Stimulated activated naive B cell treated with anti-CD40 and anti-IgM and Interleukin-4, amounts not matched to agents 10 μg/mL and 1 μg/mL and 100 μg/mL, for 72 hours (primary cell): ENCODE measurements around the gene ROBO2.

Experiments
- ATAC-seq, 2 donors: fragments of 150-1000 bp; cut with Tn5 transposase; replicated peaks; 2 replicates each; pipeline ENCODE4 v1.10.0; 2021; ENCODE audit warnings: moderate library complexity in 1 of 2
- DNase-seq: peaks from one replicate; pipeline ENCODE4 v3.0.0; 2021
- H3K27ac Mint-ChIP-seq: one replicate; pipeline ENCODE4 v1.8.0; 2022; ENCODE audit warnings: mild to moderate bottlenecking, mixed read lengths
- H3K27me3 Mint-ChIP-seq, 2 donors: one replicate each; pipeline ENCODE4 v1.8.0; 2022; ENCODE audit warnings: mixed read lengths in 2 of 2
- H3K36me3 Mint-ChIP-seq, 2 donors: one replicate each; pipeline ENCODE4 v1.8.0; 2022; ENCODE audit warnings: mixed read lengths in 2 of 2, mild to moderate bottlenecking in 1 of 2
- H3K4me1 Mint-ChIP-seq, 2 donors: one replicate each; pipeline ENCODE4 v1.8.0; 2022; ENCODE audit warnings: mixed read lengths in 2 of 2, mild to moderate bottlenecking in 1 of 2
- H3K4me3 Mint-ChIP-seq, 2 donors: one replicate each; pipeline ENCODE4 v1.8.0; 2022; ENCODE audit warnings: mild to moderate bottlenecking in 2 of 2, mixed read lengths in 2 of 2, moderate library complexity in 1 of 2
- H3K9me3 Mint-ChIP-seq, 2 donors: one replicate each; pipeline ENCODE4 v1.8.0; 2022; ENCODE audit warnings: mixed read lengths in 2 of 2, mild to moderate bottlenecking in 1 of 2

Gene ROBO2

GRCh38 chr3:77345009-77345408 lies 305.1 kb downstream of the ROBO2 start:
- Mint-ChIP-seq H3K4me3 (no peak overlapping the region), H3K27ac (no peak overlapping the region), H3K9me3 (peaks cover 2 to 4% of the 10 kb centered on the region in 2 donors), H3K4me1 (no peaks in the 10 kb centered on the region), H3K27me3 (no peaks in the 10 kb centered on the region), H3K36me3 (no peaks in the 10 kb centered on the region)
- ATAC-seq (no peak), DNase-seq (no peak)

GRCh38 chr3:77348244-77348855 lies 308.5 kb downstream of the ROBO2 start:
- no peak overlapping the region for H3K4me3 Mint-ChIP-seq
- H3K36me3 Mint-ChIP-seq = no peaks in the 10 kb centered on the region
- no peak for DNase-seq
- ATAC-seq = no peak
- no peaks in the 10 kb centered on the region for H3K4me1 Mint-ChIP-seq
- no peak overlapping the region for H3K27ac Mint-ChIP-seq
- H3K9me3 Mint-ChIP-seq = peaks cover 3 to 7% of the 10 kb centered on the region in 2 donors
- H3K27me3 Mint-ChIP-seq = no peaks in the 10 kb centered on the region

- no peak overlapping the region for H3K4me3 Mint-ChIP-seq
- ATAC-seq = no peak
- no peak overlapping the region for H3K27ac Mint-ChIP-seq
- no peaks in the 10 kb centered on the region for H3K27me3 Mint-ChIP-seq
- peaks cover 3 to 6% of the 10 kb centered on the region in 2 donors for H3K9me3 Mint-ChIP-seq
- DNase-seq = no peak
- H3K4me1 Mint-ChIP-seq = no peaks in the 10 kb centered on the region
- no peaks in the 10 kb centered on the region for H3K36me3 Mint-ChIP-seq
Measured at GRCh38 chr3:77354958-77355357, 315.1 kb downstream of the ROBO2 start.

GRCh38 chr3:77362936-77363335 lies 323.0 kb downstream of the ROBO2 start:
- ATAC-seq = no peak
- Mint-ChIP-seq H3K9me3 (peaks cover 1 to 3% of the 10 kb centered on the region in 2 donors), H3K36me3 (no peaks in the 10 kb centered on the region), H3K27ac (no peak overlapping the region), H3K27me3 (no peaks in the 10 kb centered on the region), H3K4me1 (no peaks in the 10 kb centered on the region), H3K4me3 (no peak overlapping the region)
- DNase-seq = no peak

GRCh38 chr3:77365152-77365551 lies 325.3 kb downstream of the ROBO2 start:
- Mint-ChIP-seq H3K36me3 (no peaks in the 10 kb centered on the region), H3K9me3 (peaks cover 1 to 3% of the 10 kb centered on the region in 2 donors), H3K4me1 (no peaks in the 10 kb centered on the region), H3K4me3 (no peak overlapping the region), H3K27ac (no peak overlapping the region), H3K27me3 (no peaks in the 10 kb centered on the region)
- ATAC-seq (no peak), DNase-seq (no peak)

DNA sequence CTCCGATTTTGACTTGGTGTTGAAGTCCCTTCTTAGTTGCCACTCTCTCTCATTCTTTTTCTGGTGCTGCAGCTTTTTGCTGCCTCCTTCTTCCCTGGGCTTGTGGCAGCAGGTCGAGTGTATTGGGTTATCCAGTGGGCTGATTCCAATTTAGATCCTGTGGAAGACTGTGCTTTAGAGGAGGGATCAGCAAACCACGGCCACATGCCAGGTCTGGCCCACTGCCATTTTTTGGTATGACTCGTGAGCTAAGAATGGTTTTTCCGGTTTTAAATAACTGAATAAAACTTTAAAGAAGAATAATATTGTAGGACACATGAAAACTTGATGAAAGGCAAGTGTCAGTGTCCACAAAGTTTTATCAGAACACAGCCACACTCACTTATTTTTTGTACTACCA lies 330.5 kb downstream of the ROBO2 start:
- Mint-ChIP-seq H3K9me3 (peaks cover 0 to 1% of the 10 kb centered on the region in 2 donors), H3K27ac (no peak overlapping the region), H3K4me1 (no peaks in the 10 kb centered on the region), H3K27me3 (no peaks in the 10 kb centered on the region), H3K4me3 (no peak overlapping the region), H3K36me3 (no peaks in the 10 kb centered on the region)
- ATAC-seq (no peak), DNase-seq (no peak)

GRCh38 chr3:77372018-77372417 lies 332.1 kb downstream of the ROBO2 start:
- no peak for ATAC-seq
- Mint-ChIP-seq H3K4me1 (no peaks in the 10 kb centered on the region), H3K9me3 (no peaks in the 10 kb centered on the region), H3K27me3 (no peaks in the 10 kb centered on the region), H3K36me3 (no peaks in the 10 kb centered on the region), H3K27ac (no peak overlapping the region), H3K4me3 (no peak overlapping the region)
- no peak for DNase-seq

- no peak overlapping the region for H3K27ac Mint-ChIP-seq
- H3K9me3 Mint-ChIP-seq = no peaks in the 10 kb centered on the region
- DNase-seq (no peak), ATAC-seq (no peak)
- no peaks in the 10 kb centered on the region for H3K4me1 Mint-ChIP-seq
- no peaks in the 10 kb centered on the region for H3K27me3 Mint-ChIP-seq
- H3K4me3 Mint-ChIP-seq = no peak overlapping the region
- no peaks in the 10 kb centered on the region for H3K36me3 Mint-ChIP-seq
Measured at GRCh38 chr3:77372634-77373346, 332.9 kb downstream of the ROBO2 start.

DNA sequence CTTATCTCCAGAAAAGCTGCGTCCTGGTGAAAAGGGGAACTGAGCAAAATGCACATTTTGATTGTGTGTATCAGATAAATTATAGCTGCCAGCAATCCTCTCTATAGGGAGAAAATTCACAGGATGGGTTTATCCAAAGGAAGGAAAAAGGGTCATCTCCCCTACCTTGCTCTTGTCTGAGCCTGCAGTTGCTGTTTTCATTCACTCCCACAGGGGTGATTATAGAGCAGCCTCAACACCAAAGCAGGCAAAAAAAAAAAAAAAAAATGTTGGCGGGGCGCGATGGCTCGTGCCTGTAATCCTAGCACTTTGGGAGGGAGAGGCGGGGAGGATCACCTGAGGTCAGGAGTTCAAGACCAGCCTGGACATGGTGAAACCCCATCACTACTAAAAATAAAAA lies 333.7 kb downstream of the ROBO2 start:
- H3K27ac Mint-ChIP-seq = no peak overlapping the region
- H3K4me3 Mint-ChIP-seq = no peak overlapping the region
- no peaks in the 10 kb centered on the region for H3K4me1 Mint-ChIP-seq
- no peaks in the 10 kb centered on the region for H3K27me3 Mint-ChIP-seq
- no peaks in the 10 kb centered on the region for H3K9me3 Mint-ChIP-seq
- no peaks in the 10 kb centered on the region for H3K36me3 Mint-ChIP-seq
- no peak for ATAC-seq
- DNase-seq = no peak

DNA sequence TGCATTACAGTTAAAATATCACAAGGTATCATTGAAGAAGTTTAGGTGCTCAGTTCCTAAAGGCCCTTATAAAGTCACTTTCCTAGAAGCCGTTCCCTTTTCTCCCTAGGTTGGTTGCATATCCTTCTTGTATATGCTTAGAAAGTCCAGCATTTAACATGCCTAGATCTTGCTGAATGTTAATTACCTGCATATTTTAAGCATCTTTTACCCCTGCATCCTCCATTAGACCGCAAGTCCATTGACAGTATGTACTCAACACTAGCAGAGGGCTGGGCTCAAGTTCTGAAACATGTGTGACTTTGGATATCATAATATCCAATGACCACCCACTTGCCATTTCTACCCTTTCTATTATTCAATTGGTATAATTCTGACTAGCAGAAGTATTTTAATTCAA lies 336.6 kb downstream of the ROBO2 start:
- Mint-ChIP-seq H3K27me3 (no peaks in the 10 kb centered on the region), H3K9me3 (peaks cover 2 to 4% of the 10 kb centered on the region in 2 donors), H3K36me3 (no peaks in the 10 kb centered on the region), H3K4me1 (no peaks in the 10 kb centered on the region), H3K27ac (no peak overlapping the region), H3K4me3 (no peak overlapping the region)
- no peak for DNase-seq
- no peak for ATAC-seq

DNA sequence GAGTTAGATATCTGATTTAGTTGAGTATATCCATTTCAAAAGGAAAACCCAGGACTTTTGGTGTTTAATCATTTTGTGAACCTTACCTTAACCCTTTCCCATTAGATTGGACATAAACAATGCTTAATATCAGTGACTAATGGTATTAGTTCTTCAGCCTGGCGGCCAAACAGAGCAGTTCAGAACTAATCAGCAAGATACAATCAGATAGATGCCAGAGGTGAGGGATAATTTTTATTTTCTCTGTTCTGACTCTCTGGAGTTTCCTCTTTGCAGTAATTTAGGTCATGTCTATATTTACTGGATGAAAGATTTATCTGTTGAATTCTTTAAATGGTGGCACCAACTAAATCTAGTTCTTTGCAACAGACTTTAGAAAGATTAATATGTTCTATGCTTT lies 337.8 kb downstream of the ROBO2 start:
- Mint-ChIP-seq H3K9me3 (peaks cover 4 to 6% of the 10 kb centered on the region in 2 donors), H3K27ac (no peak overlapping the region), H3K36me3 (no peaks in the 10 kb centered on the region), H3K4me3 (no peak overlapping the region), H3K4me1 (no peaks in the 10 kb centered on the region), H3K27me3 (no peaks in the 10 kb centered on the region)
- DNase-seq (no peak), ATAC-seq (no peak)

- no peaks in the 10 kb centered on the region for H3K36me3 Mint-ChIP-seq
- peaks cover 4 to 6% of the 10 kb centered on the region in 2 donors for H3K9me3 Mint-ChIP-seq
- ATAC-seq (no peak), DNase-seq (no peak)
- H3K4me3 Mint-ChIP-seq = no peak overlapping the region
- no peak overlapping the region for H3K27ac Mint-ChIP-seq
- H3K27me3 Mint-ChIP-seq = no peaks in the 10 kb centered on the region
- no peaks in the 10 kb centered on the region for H3K4me1 Mint-ChIP-seq
Measured at GRCh38 chr3:77380136-77380535, 340.2 kb downstream of the ROBO2 start.

DNA sequence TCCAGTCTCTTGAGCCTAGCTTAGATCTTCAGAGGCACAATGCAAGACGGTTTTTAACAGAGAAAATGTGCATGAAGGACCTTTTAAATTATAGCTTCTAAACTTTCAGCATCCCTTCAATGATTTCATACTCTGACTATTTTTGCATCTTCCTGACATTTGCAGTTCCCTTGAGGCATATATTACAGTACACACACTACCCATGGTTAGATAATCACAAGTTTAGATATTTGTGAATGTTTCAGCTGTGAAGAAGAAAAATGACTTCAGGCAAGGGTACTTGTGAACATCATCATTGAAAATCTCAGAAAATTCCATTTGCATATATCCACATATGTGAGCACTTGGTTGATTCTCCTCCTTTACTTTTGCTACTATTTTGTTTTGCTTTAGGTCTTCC lies 341.5 kb downstream of the ROBO2 start:
- Mint-ChIP-seq H3K36me3 (no peaks in the 10 kb centered on the region), H3K4me1 (no peaks in the 10 kb centered on the region), H3K9me3 (peaks cover 4 to 6% of the 10 kb centered on the region in 2 donors), H3K4me3 (no peak overlapping the region), H3K27ac (no peak overlapping the region), H3K27me3 (no peaks in the 10 kb centered on the region)
- no peak for ATAC-seq
- DNase-seq = no peak

- Mint-ChIP-seq H3K36me3 (no peaks in the 10 kb centered on the region), H3K27ac (no peak overlapping the region), H3K4me3 (no peak overlapping the region), H3K4me1 (no peaks in the 10 kb centered on the region), H3K27me3 (no peaks in the 10 kb centered on the region), H3K9me3 (peaks cover 2 to 10% of the 10 kb centered on the region in 2 donors)
- ATAC-seq = no peak
- no peak for DNase-seq
Measured at GRCh38 chr3:77392181-77392580, 352.3 kb downstream of the ROBO2 start.

DNA sequence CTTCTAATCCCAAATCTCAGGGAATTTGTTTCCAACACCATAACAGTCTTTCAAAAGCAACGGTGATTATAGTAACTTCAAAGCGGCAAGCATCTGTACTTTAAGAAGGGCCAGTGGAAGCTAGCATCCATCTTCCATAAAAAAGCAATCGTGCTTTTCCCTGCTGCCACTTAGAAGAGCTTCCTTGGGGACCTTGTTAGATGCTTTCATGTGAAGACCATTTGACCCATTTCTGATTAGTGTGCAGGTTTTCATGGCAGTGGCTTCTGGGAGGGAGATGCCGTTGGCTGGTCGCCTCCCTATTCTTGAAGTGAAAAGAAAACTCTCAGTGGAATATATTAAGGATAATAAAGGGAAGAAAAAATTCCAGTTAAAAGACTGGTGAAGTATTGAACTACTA lies 354.1 kb downstream of the ROBO2 start:
- no peak overlapping the region for H3K27ac Mint-ChIP-seq

More for the DNA sequence above, 354.1 kb downstream of the ROBO2 start:
- no peaks in the 10 kb centered on the region for H3K27me3 Mint-ChIP-seq
- no peaks in the 10 kb centered on the region for H3K4me1 Mint-ChIP-seq
- H3K9me3 Mint-ChIP-seq = peaks cover 2 to 4% of the 10 kb centered on the region in 2 donors
- DNase-seq (no peak), ATAC-seq (no peak)
- H3K36me3 Mint-ChIP-seq = no peaks in the 10 kb centered on the region
- no peak overlapping the region for H3K4me3 Mint-ChIP-seq
